Stimulated activated CD4-positive, alpha-beta T cell treated with anti-CD3 and anti-CD28 coated beads, Interleukin-2, amount 100 ng/mL, for 24 hours (primary cell): ENCODE data around the gene CES1.
"Not testable (repeated sequence)": the region's sequence is repeated elsewhere in the genome, so short reads cannot be mapped to it uniquely, and the experiment has no call there.

ENCODE experiments used
- DNase-seq, 2 donors: peaks; one replicate each; pipeline ENCODE4 v3.0.0-alpha.2; 2020

The CES1 gene

DNA sequence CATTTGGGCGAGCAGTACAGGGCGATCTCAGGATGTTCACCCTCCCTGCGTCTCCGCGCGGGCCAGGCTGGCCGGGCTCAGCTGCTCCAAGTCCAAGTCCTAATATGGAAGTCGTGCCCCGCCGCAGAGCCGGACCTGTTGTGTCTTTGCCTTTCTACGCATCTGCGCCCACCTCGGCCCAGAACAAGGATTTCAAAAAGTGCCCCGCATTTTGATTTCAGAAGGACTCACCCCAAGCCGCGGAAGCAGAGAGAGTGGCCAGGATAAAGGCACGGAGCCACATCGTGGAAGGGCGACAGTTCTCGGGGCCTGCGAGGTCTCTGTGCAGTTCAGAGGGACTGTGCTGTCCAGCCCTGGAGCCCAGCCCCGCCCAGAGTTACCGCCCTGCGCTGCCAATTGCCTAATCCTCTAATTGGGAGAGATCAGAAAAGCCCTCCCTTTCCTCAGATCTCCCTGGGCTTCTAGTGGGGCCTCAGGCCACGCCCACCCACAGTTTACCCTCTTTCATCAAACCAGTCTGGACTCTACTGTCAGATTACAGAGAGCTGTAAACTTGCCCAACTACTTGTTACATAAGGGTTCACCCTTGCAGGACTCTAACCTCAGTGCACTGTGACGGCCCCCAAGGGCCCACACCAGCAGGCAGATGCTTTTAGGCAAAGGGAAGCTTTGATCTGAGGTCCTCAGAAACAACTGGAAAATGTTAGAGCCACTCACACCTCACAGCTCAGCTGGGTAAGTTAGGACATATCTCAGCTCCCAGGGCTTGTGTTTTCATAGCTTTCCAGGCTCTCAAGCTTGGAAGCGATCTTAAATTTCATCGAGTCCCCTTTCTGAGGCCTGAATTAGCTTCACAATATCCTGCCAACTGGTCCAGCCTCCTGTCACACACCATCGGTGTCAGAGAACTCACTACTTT lies at the start of gene CES1:
Gene CES1, minus strand, starts transcription at position 324 of the 919 bp plus-strand sequence. Its CDS starts 41 bp downstream, at position 283.
- no peak for DNase-seq

- DNase-seq, result no peak
These were observed 44.0 kb upstream of the CES1 start for GRCh38 chr16:55876854-55877253.

DNA sequence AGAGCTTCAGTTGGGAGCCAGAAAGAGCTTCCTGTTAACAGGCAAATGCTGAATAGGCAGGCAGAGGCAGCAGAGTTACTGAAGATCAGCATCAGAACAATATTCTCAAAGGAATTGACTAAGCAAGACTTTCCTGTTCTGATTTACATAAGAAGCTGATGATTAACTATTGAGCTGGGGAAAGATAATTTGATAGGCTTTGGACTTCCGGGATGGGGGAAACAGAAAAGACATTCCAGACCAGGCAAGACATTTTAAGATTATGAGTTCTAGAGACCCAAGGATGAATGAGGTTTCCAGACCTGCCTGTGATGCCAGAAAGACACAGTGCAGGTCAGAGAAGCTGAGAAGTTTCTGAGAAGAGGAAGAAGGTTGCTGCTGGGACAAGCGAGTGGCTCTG lies 42.4 kb upstream of the CES1 start, which contains the start of gene CES5A:
Gene CES5A, minus strand, starts transcription at position 101 of the 400 bp plus-strand sequence. CDS start 152 bp downstream, outside the sequence.
- no peak for DNase-seq

DNA sequence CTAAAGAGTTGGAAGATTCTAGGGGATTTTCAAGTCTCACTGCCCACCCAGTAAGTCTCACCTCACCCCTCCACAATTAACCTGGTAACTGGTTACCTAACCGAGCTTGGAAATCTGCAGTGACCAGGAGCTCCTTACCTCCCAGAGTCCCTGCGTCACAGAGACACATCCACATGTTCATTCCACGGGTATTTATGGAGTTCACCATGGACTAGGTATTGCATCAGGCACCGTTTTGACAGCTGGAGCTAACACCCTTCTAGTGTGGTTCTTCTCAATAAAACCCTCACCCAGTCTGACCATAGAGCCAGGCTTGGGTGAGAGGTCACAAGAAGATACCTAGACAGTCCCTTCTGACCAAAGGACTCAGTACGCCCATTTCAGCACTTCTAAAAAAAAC lies 40.2 kb upstream of the CES1 start:
- DNase-seq, result no peak

DNA sequence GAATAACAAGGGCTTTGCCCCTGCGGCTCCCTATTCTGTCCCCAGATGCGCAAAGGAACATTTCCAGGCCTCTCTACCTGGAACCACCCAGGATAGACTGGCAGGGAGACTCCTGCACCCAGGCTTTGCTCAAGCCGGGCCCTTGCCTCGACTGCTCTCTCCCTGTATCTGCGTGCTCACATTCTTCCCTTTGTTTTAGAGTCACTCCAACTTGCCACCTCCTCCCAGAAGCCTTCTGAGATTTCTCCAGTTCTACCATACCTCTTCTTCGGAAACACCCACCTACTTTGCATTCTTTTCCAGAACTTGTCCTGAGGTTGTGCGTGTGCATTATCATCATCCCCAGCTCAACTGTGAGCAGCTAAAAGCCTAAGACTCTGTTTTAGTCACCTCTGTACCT lies 39.2 kb upstream of the CES1 start:
- DNase-seq, result no peak

GRCh38 chr16:55871411-55872038 lies 38.6 kb upstream of the CES1 start:
- no peak for DNase-seq

DNA sequence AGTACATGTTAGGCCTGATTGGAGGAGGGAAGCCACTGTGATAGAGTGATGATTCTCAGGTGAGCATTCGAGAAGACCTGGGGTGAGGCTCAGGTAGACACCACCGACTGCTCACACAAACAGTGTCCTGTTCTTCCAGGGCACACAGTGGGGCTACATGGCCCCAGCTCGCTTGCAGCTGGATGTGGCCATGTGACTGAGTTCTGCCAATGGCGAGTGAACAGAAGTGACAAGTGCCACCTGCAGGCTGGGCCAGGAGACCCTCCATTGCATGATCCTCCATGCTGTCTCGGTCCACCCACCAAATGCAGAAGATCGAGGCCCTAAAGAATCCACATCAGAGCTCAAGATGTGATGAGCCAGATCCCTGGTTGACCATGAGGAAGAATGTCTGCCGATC lies 36.1 kb upstream of the CES1 start:
- no peak for DNase-seq

- no peak for DNase-seq
These were observed 35.2 kb upstream of the CES1 start for GRCh38 chr16:55868137-55868536.

- no peak for DNase-seq
These were observed 28.4 kb upstream of the CES1 start for GRCh38 chr16:55861288-55861687.

DNA sequence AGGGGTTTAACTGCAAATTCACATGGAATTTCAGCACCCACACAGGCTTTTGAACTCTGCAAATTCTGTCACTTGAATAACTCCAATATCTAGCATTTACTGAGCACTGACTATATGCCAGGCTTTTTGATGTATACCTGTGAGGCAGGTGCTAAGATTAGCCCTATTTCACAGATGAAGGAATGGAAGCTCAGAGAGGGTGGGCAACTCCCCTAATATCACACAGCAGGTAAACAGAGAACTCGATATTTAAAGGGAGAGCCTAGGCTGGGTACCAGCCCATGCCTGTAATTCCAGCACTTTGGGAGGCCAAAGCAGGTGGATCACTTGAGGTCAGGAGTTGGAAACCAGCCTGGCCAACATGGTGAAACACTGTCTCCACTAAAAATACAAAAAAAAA lies 24.8 kb upstream of the CES1 start:
- DNase-seq, result not testable (repeated sequence)

GRCh38 chr16:55856950-55857349 lies 24.1 kb upstream of the CES1 start:
- DNase-seq, result no peak

DNA sequence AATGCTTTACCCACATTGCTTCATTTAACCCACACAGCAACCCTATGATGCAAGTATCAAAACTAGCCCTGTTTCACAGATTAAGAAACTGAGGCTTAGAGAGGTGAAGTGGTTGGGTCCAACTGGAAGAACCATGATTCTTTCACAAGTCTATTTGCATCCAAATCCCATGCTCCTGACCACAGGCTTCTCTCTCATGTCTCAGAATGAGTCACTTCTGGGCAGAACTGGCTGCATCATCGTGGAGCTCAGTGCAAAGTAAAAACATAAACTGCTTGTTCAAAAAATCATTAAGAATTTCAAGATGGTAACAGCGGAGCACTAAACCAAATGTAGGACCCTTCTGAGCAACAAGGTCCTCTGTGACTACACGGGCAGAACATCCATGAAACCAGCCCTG lies 20.2 kb upstream of the CES1 start:
- no peak for DNase-seq

DNA sequence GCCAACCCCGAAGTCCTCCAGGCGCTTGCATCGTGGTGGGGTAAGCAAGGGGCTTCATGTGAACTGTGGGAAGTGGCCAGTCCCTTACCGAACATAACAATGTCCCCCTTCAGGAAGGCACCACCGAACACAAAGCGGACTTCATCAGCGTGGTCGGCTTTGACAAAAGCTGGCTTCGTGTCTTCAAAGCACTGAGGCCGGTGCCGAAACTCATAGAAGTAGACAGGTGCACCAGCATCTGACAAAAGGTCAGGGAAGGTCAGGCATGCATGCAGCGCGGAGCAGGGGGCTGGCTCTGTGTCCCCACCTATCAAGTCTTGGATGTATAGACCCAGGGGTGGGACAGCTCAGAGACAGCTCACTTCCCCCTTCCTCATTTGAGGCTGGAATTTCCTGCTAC lies 16.6 kb upstream of the CES1 start:
- no peak for DNase-seq

- DNase-seq, result no peak
These were observed 13.9 kb upstream of the CES1 start for GRCh38 chr16:55846598-55847346.

DNA sequence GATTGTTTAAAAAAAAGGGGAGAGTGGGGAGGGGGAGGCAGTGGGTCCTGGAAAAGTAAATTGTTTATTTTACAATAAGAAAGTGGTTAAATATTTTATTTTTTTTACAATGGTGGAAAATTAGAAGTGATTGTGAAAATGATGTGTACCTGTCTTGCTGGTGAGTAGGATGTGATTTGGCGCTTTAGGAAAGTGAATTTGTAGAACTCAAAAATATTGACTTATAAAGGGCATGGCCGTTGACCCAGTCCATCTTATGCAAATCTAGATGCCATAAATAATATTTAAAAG lies 10.2 kb upstream of the CES1 start:
- no peak for DNase-seq

DNA sequence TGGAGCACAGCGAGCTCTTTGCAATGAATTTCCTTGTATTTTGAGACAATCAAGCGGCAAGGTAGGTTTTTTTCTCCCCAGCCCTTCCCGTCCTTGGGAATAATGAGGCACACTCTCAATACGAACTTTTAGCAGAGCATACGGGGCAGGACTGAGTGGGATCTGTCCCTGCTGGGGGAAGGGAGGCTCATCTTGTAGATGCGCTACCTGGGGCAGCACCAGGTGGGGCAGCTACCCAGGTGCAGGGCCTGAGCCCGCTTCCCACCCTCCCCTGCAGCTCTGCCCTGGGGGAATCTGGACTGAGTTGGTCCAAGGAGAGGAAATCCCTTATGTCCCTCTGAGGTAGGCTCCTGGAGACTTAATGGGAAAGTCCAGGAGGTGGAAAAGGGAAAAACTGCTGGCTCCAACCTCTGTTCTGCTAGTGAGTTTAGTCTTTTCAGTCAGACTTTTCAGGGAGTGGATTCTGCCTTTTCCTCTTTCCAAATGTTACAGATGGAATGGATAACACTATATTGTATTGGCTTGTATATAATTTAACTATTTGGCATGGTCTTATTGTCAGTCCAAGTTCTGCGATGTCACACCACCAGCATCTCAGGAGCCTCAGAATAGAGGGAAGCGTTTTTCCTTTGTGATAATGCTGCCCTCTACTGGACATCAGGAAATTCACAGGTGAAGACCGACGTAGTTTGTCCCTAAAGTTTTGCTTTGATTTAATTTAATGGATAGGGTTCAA lies 9.6 kb upstream of the CES1 start:
- DNase-seq, result no peak

GRCh38 chr16:55839115-55839514 lies 6.2 kb upstream of the CES1 start:
- no peak for DNase-seq

DNA sequence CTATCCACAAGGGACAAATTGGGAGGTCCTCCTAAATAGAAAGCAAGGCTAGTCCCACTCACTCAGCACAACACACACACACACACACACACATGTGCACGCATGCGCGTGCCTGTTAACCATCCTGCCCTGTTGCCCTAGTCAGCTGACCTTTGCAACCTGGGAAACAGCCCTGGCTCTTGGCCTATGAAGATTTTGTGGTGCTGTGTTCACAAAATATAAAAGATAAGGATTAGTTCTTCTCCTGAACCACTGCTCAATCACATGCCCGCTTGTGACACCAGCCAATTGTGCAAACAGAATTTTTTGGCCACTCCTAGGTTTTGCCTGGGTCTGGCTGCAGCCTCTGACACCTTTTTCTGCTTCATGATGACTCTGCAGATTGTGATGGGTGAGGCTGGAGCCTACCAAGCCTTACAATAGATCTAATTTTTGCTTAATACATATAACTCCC lies 3.3 kb upstream of the CES1 start:
- no peak for DNase-seq

DNA sequence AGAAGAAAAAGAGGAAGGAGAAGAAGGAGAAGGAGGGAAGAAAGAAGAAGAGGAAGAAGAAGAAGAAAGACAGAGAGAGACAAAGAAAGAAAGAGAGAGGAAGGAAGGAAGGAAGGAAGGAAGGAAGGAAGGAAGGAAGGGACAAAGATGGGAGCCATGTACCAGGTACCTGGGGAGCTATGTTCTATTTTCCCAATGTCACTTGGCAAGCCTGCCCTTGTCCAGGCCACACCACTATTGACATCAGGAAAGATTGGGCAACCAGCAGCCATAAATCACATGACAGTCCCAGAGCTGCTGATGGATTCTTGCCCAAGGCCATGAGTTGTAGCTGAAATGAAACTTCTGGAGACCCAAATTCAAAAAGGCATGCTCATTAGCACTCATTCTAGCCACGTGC lies 2.7 kb upstream of the CES1 start:
- no peak for DNase-seq

DNA sequence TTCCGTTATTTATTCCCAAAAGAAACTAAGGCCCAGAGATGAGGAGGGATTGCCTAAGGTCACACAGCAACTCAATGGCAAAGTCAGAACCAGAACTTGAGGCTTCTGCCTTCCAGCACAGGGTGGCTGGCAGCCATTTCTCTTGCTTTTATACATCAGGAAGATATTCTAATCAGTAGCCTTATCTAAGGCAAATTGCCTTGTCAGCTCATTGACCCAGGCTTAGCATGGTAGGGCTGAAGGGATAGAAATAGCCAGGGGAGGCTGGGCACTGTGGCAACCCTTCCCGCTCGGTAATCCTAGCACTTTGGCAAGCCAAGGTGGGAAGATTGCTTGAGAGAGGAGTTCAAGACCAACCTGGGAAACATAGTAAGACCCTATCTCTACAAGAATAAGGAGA lies 2.3 kb upstream of the CES1 start:
- not testable (repeated sequence) for DNase-seq

- no peak for DNase-seq
These were observed 1.2 kb upstream of the CES1 start for GRCh38 chr16:55834049-55834448.

DNA sequence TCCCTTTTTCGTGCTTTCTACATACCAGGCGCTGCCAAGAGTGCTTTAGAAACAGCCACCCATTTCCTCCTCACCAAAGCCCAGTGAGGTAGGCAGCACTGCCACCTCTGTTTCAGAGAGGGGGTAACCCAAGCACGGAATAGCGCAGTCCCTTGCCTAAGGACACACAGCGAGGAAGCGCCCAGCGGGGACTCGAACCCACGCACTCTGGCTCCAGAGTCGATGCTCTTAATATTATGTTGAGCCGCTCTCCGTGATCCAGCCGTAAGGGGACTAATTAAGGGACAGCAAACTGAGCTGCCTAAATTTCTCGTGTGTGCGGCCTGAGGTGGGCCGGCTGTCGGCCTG lies 497 bp downstream of the CES1 start:
- DNase-seq, result no peak

DNA sequence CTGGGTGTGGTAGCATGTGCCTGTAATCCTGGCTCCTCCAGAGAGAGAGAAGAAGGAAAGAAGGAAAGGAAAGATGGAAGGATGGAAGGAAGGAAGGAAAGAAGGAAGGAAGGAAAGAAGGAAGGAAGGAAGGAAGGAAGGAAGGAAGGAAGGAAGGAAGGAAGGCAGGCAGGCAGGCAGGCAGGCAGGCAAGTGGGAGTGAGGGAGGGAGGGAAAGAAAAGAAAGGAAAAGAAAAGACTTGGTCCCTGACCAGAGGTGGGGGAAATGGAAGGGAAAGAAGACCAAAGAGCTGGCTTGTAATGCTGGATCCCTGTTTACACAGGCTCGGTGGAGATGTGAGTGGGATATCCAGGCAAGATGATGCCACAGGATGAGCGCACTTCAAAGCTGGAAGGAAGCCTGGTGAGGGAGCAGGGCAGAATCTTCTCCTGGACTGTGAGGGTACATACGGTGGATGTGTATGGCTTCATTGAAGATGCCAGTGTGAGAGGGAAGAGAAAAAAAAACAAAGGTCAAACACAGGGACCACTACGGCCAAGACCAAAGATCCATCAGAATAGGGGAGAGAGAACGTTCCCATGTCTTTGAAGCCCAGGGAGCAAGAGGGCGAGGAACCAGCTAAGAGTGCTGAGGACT lies 2.1 kb downstream of the CES1 start:
- DNase-seq, result no peak
